WTC11 (cell line): ENCODE measurements around the gene MUC21. TPM values are rescaled to one million over a fixed set of nuclear protein-coding genes. Genes with fewer than 3 reads are reported as not detected.
A peak's percentile ranks its signal among the peaks of the same experiment; 100 is the strongest.

Experiments used
- ATAC-seq: fragments of 200-7000 bp; cut with Tn5 transposase; 2 replicates; pipeline ENCODE4 v1.10.0; 2021; ENCODE audit warnings: mild to moderate bottlenecking, moderate library complexity
- CTCF ChIA-PET: fragments of 300-600 bp; sonication (Branson Sonifier 250); formaldehyde crosslinking; loops from one replicate; lab custom pipeline; 2021; ENCODE audit warnings: antibody characterized with exemption; lab: Charles Lee
- POLR2A ChIA-PET: fragments of 350-600 bp; sonication (Branson Sonifier 250); formaldehyde crosslinking; loops from one replicate; lab custom pipeline; 2021; ENCODE audit warnings: antibody characterized with exemption; lab: Charles Lee
- DNase-seq: peaks from one replicate; pipeline ENCODE4 v3.0.0; 2021; ENCODE audit warnings: low spot score
- H3K27ac Mint-ChIP-seq: 2 replicates; pipeline ENCODE4 v1.8.0; 2021; ENCODE audit warnings: mixed read lengths
- H3K27me3 Mint-ChIP-seq: 2 replicates; pipeline ENCODE4 v1.8.0; 2021; ENCODE audit warnings: low read depth, mild to moderate bottlenecking, moderate library complexity, mixed read lengths
- H3K36me3 Mint-ChIP-seq: 2 replicates; pipeline ENCODE4 v1.8.0; 2021; ENCODE audit warnings: mixed read lengths
- H3K4me1 Mint-ChIP-seq: 2 replicates; pipeline ENCODE4 v1.8.0; 2022; ENCODE audit warnings: mixed read lengths
- H3K4me3 Mint-ChIP-seq: 2 replicates; pipeline ENCODE4 v1.8.0; 2021; ENCODE audit warnings: mild to moderate bottlenecking, moderate library complexity, mixed read lengths
- H3K9me3 Mint-ChIP-seq: 2 replicates; pipeline ENCODE4 v1.8.0; 2021; ENCODE audit warnings: mixed read lengths
- CBFB ChIP-seq: sonication (generic); formaldehyde crosslinking; IDR thresholded peaks from 2 replicates; pipeline ENCODE4 v1.8.1; 2022; ENCODE audit warnings: mild to moderate bottlenecking, low read depth, missing genetic modification reagents
- CREM ChIP-seq: sonication (generic); formaldehyde crosslinking; IDR thresholded peaks from 2 replicates; pipeline ENCODE4 v1.8.1; 2022; ENCODE audit warnings: mild to moderate bottlenecking, missing genetic modification reagents, moderate library complexity
- EMX1 ChIP-seq: fragments of 250-450 bp; sonication (Bioruptor Pico); IDR thresholded peaks from 2 replicates; pipeline ENCODE4 v1.8.0; 2021; ENCODE audit warnings: mild to moderate bottlenecking
- ETV6 ChIP-seq: sonication (generic); formaldehyde crosslinking; IDR thresholded peaks from 2 replicates; pipeline ENCODE4 v1.8.1; 2022; ENCODE audit warnings: mild to moderate bottlenecking, missing genetic modification reagents
- GTF2I ChIP-seq: fragments of 250-450 bp; sonication (Bioruptor Pico); conservative IDR thresholded peaks from 2 replicates; pipeline ENCODE4 v1.4.0; 2021; ENCODE audit warnings: mild to moderate bottlenecking
- MXD4 ChIP-seq: fragments of 250-450 bp; sonication (Bioruptor Pico); IDR thresholded peaks from 2 replicates; pipeline ENCODE4 v1.8.0; 2021; ENCODE audit warnings: mild to moderate bottlenecking, moderate library complexity, borderline replicate concordance
- PRRX2 ChIP-seq: fragments of 250-450 bp; sonication (Bioruptor Pico); IDR thresholded peaks from 2 replicates; pipeline ENCODE4 v1.8.0; 2021; ENCODE audit warnings: mild to moderate bottlenecking
- RORB ChIP-seq: fragments of 250-450 bp; sonication (Bioruptor Pico); IDR thresholded peaks from 2 replicates; pipeline ENCODE4 v1.9.0; 2021; ENCODE audit warnings: mild to moderate bottlenecking
- SOX15 ChIP-seq: fragments of 250-450 bp; sonication (Bioruptor Pico); IDR thresholded peaks from 2 replicates; pipeline ENCODE4 v1.9.0; 2021; ENCODE audit warnings: mild to moderate bottlenecking
- SP1 ChIP-seq: sonication (generic); formaldehyde crosslinking; conservative IDR thresholded peaks from 2 replicates; pipeline ENCODE4 v1.8.1; 2022; ENCODE audit warnings: missing genetic modification reagents
- TEAD1 ChIP-seq: sonication (generic); formaldehyde crosslinking; IDR thresholded peaks from 2 replicates; pipeline ENCODE4 v1.8.0; 2022; ENCODE audit warnings: mild to moderate bottlenecking, missing genetic modification reagents
- ZNF263 ChIP-seq: sonication (generic); formaldehyde crosslinking; IDR thresholded peaks from 2 replicates; pipeline ENCODE4 v1.8.1; 2022; ENCODE audit warnings: low read depth, mild to moderate bottlenecking, moderate library complexity, missing genetic modification reagents
- ZNF416 ChIP-seq: fragments of 250-450 bp; sonication (Bioruptor Pico); IDR thresholded peaks from 2 replicates; pipeline ENCODE4 v1.9.0; 2021; ENCODE audit warnings: mild to moderate bottlenecking, inconsistent platforms
- ZNF423 ChIP-seq: fragments of 250-450 bp; sonication (Bioruptor Pico); IDR thresholded peaks from 2 replicates; pipeline ENCODE4 v2.1.2; 2022; ENCODE audit warnings: mild to moderate bottlenecking, moderate library complexity
- total RNA-seq: library from RNA; stranded (reverse); gene quantifications from 3 replicates; pipeline ENCODE4 v1.2.3, GENCODE V29; 2021
- TF ChIP-seq, protein P1 (sequence below): sonication (generic); formaldehyde crosslinking; IDR thresholded peaks from 2 replicates; pipeline ENCODE4 v1.8.1; 2022; ENCODE audit warnings: mild to moderate bottlenecking, missing genetic modification reagents, moderate library complexity, borderline replicate concordance
- TF ChIP-seq, protein P2 (sequence below): sonication (generic); formaldehyde crosslinking; IDR thresholded peaks from 2 replicates; pipeline ENCODE4 v1.8.1; 2023; ENCODE audit warnings: mild to moderate bottlenecking, missing genetic modification reagents
- TF ChIP-seq, protein P3 (sequence below): sonication (generic); formaldehyde crosslinking; IDR thresholded peaks from 2 replicates; pipeline ENCODE4 v1.8.1; 2022; ENCODE audit warnings: mild to moderate bottlenecking, moderate library complexity, missing genetic modification reagents
- TF ChIP-seq, protein P4 (sequence below): fragments of 250-450 bp; sonication (Bioruptor Pico); IDR thresholded peaks from 2 replicates; pipeline ENCODE4 v1.9.0; 2021; ENCODE audit warnings: mild to moderate bottlenecking
- TF ChIP-seq, protein P5 (sequence below): sonication (generic); formaldehyde crosslinking; IDR thresholded peaks from 2 replicates; pipeline ENCODE4 v1.8.0; 2022; ENCODE audit warnings: missing genetic modification reagents
- TF ChIP-seq, protein P6 (sequence below): sonication (generic); formaldehyde crosslinking; IDR thresholded peaks from 2 replicates; pipeline ENCODE4 v1.8.1; 2023; ENCODE audit warnings: mild to moderate bottlenecking, missing genetic modification reagents, moderate library complexity

The MUC21 gene
- total RNA-seq, 1 experiment from 2014 or later, result not detected

DNA sequence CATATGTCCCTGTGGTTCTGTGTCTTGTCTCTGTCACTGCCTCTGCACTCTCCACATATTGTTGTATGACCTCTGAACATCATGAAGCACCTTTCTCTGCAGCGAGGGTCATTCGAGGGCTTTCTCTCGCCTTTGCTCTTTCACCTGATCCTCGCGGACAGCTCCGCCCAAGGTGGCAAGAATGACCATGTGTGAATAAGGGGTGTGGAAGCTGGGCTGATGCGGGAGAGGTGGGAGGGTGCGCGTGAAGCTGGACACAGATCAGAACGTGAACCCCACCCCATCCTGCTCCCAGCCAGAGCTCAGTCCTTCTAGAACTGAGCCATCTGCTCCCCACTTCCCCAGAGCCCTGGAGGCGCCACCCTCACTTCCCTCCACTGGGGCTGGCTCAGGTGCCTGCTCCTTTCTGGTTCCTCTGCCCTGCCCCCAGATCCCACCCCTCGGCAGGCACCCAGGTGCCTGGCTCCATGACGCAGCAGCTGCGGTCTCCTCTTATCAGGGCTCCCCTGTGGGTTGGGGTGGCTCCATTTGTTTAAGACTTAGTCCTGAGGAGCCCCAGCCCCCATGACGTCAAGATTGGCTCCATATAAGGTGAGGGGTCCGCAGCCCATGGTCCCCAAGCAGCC is 43.0 kb upstream of the MUC21 start, which contains the start of gene MUCL3:
MUCL3 (plus strand) TSS at position 613 of the 626 bp plus-strand sequence. CDS start 27 bp downstream, outside the sequence.
- Mint-ChIP-seq H3K9me3 (no peaks in the 10 kb centered on the region), H3K4me3 (no peak within 1 kb of the TSS), H3K4me1 (peaks cover 39% of the 10 kb centered on the region), H3K27ac (no peak within 1 kb of the TSS), H3K27me3 (no peaks in the 10 kb centered on the region; the same call in 1 of the 2 replicates), H3K36me3 (no peaks in the 10 kb centered on the region)
- DNase-seq, result no peak
- ChIA-PET CTCF (interaction anchor here (0.6 to 4.7 kb wide), 8 partner anchors 9 to 147 kb away, joined by 3 to 50 read pairs (median 9); partner anchors contain the start of genes SFTA2 and VARS2), POLR2A (no interaction called here)
- no peak for ATAC-seq
- TF ChIP-seq TEAD1 (CRISPR knock-in tag), result no peak
- no peak for TF ChIP-seq RORB (CRISPR knock-in tag)
- TF ChIP-seq, protein P1, sequence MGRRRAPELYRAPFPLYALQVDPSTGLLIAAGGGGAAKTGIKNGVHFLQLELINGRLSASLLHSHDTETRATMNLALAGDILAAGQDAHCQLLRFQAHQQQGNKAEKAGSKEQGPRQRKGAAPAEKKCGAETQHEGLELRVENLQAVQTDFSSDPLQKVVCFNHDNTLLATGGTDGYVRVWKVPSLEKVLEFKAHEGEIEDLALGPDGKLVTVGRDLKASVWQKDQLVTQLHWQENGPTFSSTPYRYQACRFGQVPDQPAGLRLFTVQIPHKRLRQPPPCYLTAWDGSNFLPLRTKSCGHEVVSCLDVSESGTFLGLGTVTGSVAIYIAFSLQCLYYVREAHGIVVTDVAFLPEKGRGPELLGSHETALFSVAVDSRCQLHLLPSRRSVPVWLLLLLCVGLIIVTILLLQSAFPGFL (CRISPR knock-in tag), result no peak
- no peak for TF ChIP-seq ZNF263 (CRISPR knock-in tag)
- no peak for TF ChIP-seq SOX15 (CRISPR knock-in tag)
- no peak for TF ChIP-seq ZNF416 (CRISPR knock-in tag)
- TF ChIP-seq MXD4 (CRISPR knock-in tag), result no peak
- TF ChIP-seq, protein P2, sequence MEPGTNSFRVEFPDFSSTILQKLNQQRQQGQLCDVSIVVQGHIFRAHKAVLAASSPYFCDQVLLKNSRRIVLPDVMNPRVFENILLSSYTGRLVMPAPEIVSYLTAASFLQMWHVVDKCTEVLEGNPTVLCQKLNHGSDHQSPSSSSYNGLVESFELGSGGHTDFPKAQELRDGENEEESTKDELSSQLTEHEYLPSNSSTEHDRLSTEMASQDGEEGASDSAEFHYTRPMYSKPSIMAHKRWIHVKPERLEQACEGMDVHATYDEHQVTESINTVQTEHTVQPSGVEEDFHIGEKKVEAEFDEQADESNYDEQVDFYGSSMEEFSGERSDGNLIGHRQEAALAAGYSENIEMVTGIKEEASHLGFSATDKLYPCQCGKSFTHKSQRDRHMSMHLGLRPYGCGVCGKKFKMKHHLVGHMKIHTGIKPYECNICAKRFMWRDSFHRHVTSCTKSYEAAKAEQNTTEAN (CRISPR knock-in tag), result no peak
- TF ChIP-seq ZNF423 (CRISPR knock-in tag), result no peak
- TF ChIP-seq, protein P3, sequence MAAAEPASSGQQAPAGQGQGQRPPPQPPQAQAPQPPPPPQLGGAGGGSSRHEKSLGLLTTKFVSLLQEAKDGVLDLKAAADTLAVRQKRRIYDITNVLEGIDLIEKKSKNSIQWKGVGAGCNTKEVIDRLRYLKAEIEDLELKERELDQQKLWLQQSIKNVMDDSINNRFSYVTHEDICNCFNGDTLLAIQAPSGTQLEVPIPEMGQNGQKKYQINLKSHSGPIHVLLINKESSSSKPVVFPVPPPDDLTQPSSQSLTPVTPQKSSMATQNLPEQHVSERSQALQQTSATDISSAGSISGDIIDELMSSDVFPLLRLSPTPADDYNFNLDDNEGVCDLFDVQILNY (CRISPR knock-in tag), result no peak
- no peak for TF ChIP-seq CBFB (CRISPR knock-in tag)

DNA sequence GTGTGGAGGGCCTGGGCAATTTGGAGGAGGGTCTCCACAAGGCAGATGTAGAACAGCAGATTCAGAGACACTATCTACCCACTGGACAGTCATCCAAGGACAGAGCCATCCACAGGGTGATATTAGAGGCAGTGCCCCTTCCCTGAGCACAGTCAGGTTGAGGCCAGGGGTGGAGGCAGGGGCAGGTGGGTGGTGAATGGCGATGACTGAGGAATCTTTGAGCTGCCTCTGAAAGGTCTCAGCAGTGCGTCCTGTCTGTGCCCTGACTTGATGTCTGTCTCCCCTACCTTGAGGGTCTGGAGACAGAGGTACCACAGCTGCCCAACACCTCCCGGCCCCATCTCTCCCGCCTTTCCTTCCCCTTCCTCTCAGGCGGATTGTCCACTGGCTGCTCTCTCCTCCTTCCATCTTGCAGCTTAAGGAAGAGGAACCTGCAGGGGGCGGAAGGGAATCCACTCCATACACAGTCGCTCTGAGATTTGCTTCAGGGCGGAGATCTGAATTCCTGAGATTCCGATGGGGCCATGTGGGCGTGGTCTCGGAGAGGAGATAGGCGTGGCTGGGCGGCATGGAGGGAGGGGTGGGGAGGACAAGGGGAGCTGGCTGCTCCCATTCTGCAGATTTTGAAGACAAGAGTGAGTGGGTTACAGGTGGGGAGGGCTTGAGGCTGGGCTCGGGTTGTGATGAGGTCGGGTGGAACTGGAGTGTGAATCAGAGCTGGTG is 41.0 kb upstream of the MUC21 start:
- DNase-seq (peak; percentile 98), ATAC-seq (peak; percentile 93)
- Mint-ChIP-seq H3K27ac (peak overlapping the region; percentile 83), H3K36me3 (no peaks in the 10 kb centered on the region), H3K4me1 (peaks cover 44% of the 10 kb centered on the region), H3K27me3 (no peaks in the 10 kb centered on the region; the same call in 1 of the 2 replicates), H3K9me3 (no peaks in the 10 kb centered on the region), H3K4me3 (peak overlapping the region; percentile 17; the same call in 1 of the 2 replicates)
- POLR2A ChIA-PET, result interaction anchor here (0.6 to 0.8 kb wide), 2 partner anchors 24 to 40 kb away, joined by 3 read pairs; no protein-coding TSS in a partner anchor
- CTCF ChIA-PET, result interaction anchor here (0.6 to 4.7 kb wide), 48 partner anchors 9 to 401 kb away, joined by 3 to 50 read pairs (median 4); partner anchors contain the start of genes MUC21, SFTA2 and VARS2
- no peak for TF ChIP-seq CREM
- TF ChIP-seq, protein P4, sequence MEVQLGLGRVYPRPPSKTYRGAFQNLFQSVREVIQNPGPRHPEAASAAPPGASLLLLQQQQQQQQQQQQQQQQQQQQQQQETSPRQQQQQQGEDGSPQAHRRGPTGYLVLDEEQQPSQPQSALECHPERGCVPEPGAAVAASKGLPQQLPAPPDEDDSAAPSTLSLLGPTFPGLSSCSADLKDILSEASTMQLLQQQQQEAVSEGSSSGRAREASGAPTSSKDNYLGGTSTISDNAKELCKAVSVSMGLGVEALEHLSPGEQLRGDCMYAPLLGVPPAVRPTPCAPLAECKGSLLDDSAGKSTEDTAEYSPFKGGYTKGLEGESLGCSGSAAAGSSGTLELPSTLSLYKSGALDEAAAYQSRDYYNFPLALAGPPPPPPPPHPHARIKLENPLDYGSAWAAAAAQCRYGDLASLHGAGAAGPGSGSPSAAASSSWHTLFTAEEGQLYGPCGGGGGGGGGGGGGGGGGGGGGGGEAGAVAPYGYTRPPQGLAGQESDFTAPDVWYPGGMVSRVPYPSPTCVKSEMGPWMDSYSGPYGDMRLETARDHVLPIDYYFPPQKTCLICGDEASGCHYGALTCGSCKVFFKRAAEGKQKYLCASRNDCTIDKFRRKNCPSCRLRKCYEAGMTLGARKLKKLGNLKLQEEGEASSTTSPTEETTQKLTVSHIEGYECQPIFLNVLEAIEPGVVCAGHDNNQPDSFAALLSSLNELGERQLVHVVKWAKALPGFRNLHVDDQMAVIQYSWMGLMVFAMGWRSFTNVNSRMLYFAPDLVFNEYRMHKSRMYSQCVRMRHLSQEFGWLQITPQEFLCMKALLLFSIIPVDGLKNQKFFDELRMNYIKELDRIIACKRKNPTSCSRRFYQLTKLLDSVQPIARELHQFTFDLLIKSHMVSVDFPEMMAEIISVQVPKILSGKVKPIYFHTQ (CRISPR knock-in tag), result no peak
- TF ChIP-seq TEAD1 (CRISPR knock-in tag), result peak; percentile 81; the same call in 1 of the 2 replicates
- peak; percentile 55 for TF ChIP-seq SP1 (CRISPR knock-in tag)
- peak; percentile 66; the same call in 1 of the 2 replicates for TF ChIP-seq ETV6 (CRISPR knock-in tag)
- TF ChIP-seq, protein P1 (CRISPR knock-in tag), result no peak
- peak; percentile 60; the same call in 1 of the 2 replicates for TF ChIP-seq GTF2I (CRISPR knock-in tag)
- TF ChIP-seq, protein P5, sequence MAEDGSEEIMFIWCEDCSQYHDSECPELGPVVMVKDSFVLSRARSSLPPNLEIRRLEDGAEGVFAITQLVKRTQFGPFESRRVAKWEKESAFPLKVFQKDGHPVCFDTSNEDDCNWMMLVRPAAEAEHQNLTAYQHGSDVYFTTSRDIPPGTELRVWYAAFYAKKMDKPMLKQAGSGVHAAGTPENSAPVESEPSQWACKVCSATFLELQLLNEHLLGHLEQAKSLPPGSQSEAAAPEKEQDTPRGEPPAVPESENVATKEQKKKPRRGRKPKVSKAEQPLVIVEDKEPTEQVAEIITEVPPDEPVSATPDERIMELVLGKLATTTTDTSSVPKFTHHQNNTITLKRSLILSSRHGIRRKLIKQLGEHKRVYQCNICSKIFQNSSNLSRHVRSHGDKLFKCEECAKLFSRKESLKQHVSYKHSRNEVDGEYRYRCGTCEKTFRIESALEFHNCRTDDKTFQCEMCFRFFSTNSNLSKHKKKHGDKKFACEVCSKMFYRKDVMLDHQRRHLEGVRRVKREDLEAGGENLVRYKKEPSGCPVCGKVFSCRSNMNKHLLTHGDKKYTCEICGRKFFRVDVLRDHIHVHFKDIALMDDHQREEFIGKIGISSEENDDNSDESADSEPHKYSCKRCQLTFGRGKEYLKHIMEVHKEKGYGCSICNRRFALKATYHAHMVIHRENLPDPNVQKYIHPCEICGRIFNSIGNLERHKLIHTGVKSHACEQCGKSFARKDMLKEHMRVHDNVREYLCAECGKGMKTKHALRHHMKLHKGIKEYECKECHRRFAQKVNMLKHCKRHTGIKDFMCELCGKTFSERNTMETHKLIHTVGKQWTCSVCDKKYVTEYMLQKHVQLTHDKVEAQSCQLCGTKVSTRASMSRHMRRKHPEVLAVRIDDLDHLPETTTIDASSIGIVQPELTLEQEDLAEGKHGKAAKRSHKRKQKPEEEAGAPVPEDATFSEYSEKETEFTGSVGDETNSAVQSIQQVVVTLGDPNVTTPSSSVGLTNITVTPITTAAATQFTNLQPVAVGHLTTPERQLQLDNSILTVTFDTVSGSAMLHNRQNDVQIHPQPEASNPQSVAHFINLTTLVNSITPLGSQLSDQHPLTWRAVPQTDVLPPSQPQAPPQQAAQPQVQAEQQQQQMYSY, result no peak
- TF ChIP-seq PRRX2 (CRISPR knock-in tag), result 0 out of 2 replicates have a peak, but pooled peaks have one; percentile 34
- TF ChIP-seq, protein P6, sequence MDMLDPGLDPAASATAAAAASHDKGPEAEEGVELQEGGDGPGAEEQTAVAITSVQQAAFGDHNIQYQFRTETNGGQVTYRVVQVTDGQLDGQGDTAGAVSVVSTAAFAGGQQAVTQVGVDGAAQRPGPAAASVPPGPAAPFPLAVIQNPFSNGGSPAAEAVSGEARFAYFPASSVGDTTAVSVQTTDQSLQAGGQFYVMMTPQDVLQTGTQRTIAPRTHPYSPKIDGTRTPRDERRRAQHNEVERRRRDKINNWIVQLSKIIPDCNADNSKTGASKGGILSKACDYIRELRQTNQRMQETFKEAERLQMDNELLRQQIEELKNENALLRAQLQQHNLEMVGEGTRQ (CRISPR knock-in tag), result peak; percentile 50
- no peak for TF ChIP-seq EMX1
